NCI-H128 (cell line): ENCODE results near the gene TBC1D13.
"Not testable (repeated sequence)": the region's sequence is repeated elsewhere in the genome, so short reads cannot be mapped to it uniquely, and the experiment has no call there.

Experiments used
- DNase-seq: peaks from one replicate; lab custom pipeline; 2025; ENCODE audit not compliant: unreplicated experiment; lab: John Stamatoyannopoulos, UW

Gene TBC1D13

DNA sequence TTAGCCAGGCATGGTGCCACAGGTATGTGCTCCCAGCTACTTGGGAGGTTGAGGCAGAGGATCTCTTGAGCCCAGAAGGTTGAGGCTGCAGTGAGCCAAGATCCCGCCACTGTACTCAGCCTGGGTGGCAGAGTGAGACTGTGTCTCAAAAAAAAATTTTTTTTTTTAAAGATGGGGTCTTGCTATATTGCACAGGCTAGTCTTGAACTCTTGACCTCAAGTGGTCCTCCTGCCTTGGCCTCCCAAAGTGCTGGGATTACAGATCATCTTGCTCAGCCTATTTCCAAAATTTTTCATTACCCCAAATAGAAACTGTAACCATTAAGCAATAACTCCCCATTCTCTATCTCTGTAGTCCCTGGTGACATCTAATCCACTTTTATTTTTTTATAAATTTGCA lies 4.4 kb upstream of the TBC1D13 start:
- no peak for DNase-seq

DNA sequence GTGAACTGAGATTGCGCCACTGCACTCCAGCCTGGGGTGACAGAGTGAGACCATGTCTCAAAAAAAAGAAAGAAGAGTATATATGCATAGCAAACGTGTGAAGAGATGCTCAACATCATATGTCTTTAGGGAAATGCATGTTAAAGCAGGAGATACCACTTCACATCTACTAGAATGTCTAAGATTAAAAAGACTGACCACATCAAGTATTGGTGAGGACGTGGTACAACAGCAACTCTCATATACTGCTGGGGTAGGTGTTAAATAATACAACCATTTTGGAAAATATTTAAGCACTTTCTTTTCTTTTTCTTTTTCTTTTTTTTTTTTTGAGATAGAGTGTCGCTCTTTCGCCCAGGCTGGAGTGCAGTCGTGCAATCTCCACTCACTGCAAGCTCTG lies 1.6 kb upstream of the TBC1D13 start:
- DNase-seq: no peak

DNA sequence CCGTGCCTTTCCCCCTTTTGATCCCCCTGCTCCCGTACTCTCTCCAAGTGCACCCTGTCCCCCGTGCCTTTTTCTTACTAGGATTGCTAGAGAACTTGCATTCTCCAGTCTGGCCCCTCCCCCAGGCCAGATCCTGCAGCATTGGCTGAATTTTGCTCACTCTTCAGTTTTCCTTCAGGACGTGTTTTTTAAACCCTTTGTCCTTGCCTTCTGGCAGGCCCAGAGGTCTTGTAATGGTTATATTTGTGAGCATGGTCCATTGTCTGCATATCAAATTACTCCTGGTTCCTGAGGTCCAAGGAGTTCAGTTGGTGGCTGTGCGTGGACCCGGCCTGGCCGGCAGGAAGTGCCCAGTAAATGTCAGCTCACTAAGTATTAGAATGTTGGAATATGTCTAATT lies 606 bp downstream of the TBC1D13 start:
- no peak for DNase-seq

DNA sequence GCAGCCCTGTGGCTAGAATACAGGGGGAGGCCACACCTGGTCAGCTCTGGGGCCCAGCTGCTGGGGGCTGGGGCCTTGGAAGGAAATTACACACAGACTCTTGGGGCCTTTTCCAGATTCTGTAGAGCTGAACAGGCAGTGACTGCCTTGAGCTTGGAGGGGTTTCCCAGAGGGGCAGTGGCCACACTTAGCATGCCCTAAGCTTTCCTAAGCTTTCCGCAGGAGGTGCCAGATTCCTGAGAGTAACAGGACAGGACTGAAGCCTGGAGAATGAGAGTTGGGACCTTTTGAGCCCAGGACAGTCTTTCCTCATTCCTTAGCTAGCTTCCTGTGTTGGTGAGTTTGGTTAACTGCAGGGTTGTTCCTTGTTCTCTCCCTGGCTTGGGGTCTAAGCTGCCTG lies 1.4 kb downstream of the TBC1D13 start:
- no peak for DNase-seq

DNA sequence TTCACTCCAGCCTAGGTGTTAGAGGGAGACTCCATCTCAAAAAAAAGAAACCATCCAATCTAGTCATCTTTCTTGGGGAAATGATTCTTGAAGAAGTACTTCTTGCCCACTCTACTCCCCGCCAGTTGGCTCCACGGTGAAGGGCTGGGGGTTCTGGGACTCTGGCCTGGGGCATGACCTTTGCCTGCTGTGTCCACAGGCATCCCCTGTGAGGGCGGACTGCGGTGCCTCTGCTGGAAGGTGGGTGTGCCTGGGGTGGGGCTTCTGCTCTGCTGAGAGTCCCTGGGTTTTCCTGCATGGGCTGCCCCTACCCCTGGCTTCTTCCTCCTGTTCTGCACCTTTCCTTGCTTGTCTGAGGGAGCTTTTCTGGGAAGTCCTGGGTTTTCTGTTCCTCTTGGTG lies 3.5 kb downstream of the TBC1D13 start:
- no peak for DNase-seq

DNA sequence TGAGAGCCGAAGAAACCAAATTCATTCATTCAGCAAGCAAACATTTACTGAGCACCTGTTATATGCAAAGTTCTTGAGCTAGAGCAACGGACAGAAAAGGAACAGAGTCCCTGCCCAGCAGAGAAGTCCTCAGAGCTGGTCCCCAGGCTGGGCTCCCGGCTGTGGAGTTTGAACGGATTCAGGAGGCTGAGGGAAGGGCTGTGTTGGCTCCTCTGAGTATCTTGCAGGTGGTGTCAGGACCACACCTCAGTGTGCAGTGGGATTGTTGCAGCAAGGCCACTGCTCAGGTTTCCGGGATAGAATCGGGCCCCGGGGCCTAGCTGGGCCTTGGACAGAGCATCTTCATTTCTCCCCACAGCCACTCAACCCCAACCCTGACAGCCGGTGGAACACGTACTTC lies 5.1 kb downstream of the TBC1D13 start:
- no peak for DNase-seq

DNA sequence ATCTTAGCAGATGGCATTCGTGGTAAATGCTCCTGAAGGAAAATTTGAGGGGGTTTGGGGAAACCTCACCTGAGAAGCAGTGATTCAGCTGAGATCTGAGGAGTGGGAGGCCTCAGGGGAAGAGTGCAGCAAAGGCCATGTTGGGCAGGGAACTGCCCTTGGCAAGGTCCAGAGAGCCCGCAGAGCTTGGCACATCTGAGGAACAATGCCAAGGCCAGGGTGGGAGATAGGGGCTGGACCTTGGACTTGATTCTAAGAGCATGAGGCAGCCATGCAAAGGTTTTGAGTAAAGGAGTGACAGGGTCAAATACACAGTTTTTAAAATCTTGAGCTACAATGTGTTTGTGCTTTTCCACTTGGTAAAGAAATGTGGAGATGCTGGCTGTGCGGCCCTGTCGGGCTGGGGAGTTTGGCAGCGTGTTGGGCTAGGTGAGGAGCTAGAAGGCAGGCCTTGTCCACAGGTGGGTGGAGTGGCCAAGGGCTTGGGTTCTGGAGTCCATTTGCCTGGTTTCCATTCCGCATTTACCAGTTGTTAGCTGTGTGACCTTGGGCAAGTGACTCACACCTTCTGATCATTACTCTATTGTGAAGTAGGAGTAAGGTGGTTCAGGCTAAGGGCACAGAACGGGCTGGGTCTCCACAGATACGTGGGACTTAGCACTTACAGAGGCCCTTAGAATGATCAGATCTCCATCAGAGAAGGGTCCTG lies 6.1 kb downstream of the TBC1D13 start:
- DNase-seq: no peak

DNA sequence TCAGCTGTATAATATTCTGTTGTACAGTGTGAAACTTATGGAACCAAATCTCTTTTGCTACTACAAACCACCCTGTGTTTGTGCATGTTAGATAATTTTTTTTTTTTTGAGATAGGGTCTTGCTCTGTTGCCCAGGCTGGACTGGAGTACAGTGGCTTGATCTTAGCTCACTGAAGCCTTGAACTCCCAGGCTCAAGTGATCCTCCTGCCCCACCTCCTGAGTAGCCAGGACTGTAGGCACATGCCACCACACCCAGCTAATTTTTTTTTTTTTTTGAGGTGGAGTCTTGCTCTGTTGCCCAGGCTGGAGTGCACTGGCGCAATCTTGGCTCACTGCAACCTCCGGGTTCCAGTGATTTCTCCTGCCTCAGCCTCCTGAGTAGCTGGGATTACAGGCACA lies 7.9 kb downstream of the TBC1D13 start:
- DNase-seq: not testable (repeated sequence)

DNA sequence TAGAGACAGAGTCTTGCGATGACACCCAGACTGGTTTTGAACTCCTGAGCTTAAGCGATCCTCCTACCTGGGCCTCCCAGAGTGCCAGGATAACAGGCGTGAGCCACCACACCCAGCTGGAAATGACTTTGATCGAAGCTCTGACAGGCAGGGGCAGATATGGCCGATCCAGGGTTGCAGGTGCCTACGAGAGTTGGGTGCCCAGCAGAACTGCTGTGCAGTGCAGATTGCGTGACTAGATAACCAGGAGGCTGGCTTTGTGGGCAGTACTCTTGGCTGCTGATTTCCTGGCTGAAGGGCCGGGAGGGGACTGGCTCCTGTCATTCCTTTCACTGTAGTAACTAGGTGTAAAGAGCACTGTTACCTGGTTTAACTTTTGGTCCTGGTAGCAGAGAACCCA lies 11.8 kb downstream of the TBC1D13 start:
- no peak for DNase-seq

DNA sequence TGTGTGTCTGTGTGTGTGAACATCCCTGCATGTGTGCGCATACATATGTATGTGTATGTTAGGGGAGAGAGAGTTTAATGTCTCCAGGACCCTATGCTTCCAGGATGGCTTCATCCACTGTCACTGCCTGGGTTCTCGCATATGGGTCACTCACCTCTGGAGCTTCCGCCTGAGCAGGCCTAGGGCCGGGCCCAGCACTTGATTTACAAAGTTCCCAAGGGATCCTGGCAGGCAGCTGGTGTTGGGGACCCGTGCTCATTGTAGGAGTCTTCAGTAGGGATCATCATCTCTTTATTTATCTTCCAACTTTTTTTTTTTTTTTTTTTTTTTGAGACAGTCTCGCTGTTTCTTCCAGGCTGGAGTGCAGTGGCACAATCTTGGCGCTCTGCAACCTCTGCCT lies 13.0 kb downstream of the TBC1D13 start:
- DNase-seq: no peak

DNA sequence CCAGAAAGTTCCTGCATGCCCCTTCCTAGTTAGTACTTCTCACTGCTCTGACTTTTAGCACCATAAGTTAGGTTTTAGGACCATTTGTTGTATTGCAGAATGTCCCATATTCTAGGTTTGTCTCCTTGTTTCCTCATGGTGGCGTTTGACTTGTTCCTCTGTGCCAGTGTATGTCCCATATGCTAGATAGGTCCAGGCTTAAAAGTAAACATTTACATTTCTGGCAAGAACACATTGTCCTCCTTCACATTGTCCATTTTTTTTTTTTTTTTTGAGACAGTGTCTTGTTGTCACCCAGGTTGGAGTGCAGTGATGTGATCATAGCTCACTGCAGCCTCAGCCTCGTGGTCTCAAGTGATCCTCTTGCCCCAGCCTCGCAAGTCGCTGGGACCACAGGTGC lies 15.4 kb downstream of the TBC1D13 start:
- DNase-seq: no peak

DNA sequence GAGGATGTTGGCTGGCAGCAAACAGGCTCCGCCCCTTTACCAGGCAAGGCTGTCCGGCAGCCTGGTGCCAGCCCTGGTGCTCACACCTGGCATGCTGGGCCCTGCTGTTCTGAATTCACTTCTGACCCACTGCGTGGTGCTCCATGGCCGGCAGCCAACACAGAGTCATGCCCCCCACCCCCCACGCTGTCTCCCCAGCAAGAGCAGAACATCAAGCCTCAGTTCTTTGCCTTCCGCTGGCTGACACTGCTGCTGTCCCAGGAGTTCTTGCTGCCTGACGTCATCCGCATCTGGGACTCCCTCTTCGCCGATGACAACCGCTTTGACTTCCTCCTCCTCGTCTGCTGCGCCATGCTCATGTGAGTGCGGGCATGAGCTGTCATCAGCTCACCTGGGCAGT lies 18.6 kb downstream of the TBC1D13 start:
- DNase-seq: no peak

DNA sequence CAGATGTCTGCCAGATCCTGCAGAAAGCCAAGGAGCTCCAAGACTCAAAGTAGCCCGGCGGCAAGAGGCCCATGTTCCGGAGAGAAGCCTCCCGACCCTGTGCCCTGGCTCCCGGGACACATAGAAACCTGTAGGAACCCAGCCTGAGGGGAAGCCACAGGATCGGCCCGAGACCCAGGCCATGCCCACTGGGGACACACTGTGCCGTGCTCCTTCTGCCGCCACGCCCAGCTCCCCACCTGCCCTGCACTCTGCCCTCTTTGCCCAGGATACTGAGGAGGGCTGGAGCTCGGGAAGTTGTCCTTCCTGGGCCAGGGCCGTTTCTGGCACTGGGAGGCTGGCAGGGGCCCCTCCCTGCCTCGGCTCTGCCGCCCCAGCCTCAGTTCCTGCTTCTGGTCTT lies 20.8 kb downstream of the TBC1D13 start:
- no peak for DNase-seq

DNA sequence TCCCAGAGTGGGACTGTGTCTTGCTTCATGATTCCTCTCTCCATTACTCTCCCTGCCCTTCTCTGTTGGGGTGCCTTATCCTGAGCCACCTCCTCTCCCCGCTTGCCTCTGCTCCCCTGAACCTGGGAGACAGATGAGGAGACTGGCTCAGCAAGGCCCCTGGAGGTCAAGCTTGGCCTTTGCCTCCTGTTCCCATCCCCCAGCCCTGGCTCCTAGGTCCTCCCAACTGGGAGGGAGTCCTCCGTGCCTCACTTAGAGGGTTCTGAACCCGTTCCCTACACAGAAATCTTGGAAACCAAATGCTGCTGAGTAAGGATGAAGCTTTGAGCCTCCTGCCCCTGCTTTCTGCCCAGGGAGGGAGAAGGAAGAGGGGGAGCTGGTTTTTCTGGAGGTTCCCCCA lies 21.5 kb downstream of the TBC1D13 start:
- DNase-seq: no peak

DNA sequence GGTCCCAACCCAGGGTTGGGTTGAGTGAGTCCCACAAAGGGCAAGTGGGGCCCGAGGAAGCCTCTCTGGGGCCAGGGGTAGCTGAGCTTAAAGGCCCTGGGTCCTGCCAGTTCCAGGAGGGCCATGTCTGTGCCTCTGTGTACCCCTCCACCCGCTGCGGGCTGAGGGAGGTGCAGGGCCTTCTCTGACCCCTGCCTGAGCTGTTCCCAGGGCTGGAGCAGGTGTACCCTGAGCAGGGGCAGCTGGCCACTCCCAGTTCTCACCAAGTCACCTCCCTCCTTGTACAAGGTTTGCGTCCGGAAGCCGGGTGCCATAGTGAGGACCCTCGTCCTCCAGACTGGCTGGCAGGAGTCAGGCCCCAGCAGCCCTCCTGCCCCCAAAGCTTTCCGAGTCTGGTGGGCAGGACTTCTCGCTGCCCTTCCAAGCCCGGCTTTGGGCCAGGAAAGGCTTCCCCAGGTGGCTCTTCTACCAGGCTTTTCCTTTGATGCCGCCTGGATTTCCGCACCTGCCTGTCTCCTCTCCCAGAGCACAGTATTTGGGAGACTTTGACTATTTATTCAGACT lies 22.1 kb downstream of the TBC1D13 start:
- DNase-seq: no peak

DNA sequence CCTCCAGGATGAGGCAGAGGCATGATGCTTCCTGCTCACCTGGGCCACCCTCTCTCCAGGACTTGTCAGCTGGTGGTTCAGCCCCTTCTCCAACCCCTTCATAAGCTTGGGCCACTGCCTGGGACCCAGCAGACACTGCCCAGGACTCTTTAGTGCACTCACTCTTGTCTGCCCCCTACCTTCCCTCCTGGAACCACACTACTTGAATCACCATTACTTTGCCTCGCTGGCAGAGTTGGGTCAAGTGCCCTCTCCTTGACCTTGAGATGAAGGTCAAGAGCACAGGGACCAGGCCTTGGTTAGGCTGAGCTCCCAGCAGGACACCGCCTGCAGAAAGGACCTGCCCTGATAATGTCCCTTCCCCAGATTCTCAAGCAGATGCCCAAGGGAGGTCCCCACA lies 22.8 kb downstream of the TBC1D13 start:
- no peak for DNase-seq

DNA sequence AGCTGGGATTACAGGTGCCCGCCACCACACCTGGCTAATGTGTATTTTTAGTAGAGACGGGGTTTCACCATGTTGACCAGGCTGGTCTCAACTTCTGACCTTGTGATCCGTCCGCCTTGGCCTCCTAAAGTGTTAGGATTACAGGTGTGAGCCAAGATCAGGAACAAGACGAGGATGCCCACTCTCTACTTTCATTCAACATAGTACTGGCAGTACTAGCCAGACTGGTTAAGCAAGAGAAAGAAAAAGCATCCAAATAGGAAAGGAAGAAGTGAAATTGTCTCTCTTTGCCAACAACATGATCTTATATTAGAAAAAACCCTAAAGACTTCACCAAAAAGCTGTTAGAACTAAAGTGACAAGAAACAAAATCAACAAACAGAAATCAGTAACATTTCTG lies 23.8 kb downstream of the TBC1D13 start:
- DNase-seq: no peak

DNA sequence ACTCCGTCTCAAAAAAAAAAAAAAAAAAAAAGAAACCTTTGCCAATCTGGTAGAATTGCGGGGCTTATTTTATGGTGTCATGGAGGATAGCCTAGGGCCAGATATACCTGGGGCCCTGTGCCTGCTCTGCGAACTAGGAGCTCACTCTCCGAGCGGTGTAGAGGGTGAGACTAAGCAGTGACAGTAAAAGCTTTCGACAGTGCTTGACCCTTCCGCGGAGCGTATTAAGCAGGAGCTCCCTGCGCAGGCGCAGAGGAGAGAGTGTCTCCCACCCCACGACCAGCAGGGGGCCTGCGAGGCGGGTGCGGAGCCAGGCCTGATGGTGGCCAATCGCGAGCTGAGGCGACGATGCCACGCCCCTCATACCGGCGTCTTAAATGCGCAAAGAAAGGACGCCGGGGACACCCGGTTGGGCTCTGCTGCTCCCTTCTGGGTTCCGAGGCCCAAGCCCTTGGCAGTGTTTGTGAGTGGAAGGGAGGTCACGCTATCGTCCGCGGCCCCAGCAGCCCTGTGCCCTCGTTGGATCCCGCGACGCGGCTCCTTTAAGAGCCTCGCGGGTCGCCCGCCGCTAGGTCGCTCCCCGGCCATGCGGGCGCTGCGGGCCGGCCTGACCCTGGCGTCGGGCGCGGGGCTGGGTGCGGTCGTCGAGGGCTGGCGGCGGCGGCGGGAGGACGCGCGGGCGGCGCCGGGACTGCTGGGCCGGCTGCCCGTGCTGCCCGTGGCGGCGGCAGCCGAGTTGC lies 31.2 kb downstream of the TBC1D13 start, which contains the start of gene ENDOG:
ENDOG (plus strand) TSS at position 402 of the 740 bp plus-strand sequence; CDS start at position 587, 185 bp downstream.
- peak; percentile 98 for DNase-seq

DNA sequence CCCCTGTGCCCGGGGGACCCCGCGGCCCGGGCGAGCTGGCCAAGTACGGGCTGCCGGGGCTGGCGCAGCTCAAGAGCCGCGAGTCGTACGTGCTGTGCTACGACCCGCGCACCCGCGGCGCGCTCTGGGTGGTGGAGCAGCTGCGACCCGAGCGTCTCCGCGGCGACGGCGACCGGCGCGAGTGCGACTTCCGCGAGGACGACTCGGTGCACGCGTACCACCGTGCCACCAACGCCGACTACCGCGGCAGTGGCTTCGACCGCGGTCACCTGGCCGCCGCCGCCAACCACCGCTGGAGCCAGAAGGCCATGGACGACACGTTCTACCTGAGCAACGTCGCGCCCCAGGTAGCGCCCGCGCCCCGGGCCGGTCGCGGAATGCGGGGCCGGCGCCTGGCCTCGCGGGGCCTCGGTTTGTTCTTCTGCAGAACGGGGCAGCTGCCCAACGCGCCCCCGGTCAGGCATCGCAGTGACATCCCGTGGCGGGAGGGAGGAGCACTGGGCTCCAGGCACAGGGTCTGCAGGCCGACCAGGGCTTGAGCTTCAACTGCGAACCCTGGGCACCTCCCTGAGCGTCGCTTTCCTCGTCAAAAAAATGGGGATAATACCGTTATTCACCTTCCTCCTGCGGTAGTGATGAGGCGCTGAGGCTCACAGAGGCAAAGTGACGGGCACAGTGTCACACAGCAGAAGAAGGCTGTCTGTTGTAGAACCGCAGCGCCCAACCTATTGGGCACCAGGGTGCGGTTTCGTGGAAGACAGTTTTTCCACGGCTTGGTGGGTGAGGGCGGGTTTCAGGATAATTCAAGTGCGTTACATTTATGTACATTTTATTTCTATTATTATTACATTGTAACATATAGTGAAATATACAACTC lies 32.0 kb downstream of the TBC1D13 start:
- DNase-seq: no peak

DNA sequence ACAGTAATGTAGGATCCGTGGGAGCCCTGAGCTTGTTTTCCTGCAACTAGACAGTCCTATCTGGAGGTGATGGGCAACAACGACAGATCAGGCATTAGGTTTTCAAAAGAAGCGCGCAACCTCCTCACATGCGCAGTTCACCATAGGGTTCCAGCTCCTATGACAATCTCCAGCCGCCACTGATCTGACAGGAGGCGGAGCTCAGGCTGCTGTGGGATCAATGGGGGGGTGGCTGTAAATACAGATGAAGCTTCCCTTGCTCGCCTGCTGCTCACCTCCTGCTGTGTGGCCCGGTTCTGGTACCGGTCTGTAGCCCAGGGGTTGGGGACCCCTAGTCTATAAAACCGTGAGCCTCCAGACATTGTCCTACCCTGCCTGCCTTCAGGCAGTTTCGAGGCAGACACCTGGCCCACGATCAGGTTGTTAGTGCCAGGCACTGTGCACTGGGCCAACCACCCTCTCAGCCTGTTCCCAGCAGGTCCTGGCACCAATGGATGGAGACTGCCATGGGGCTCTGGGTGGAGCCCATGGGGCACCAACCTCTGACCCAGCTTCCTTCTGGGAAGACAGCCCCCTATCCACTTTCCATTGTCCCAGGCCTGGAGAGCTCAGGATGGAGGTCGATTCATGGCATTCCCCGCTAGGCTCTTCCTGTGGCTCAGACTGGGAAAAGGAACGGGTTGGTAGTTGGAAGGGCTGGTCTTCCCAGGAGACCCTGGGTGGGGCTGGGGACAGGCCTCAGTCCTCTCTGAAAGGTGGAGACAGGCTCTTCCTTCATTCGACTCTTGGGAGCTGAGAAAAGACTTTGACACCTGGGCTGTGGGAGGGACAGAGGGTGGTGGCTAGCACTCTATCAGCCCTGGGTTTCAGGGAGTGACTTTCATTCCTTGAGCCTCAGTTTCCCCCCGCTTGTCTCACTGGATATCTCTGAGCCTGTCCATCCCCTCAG lies 32.9 kb downstream of the TBC1D13 start:
- DNase-seq: peak; percentile 18
